Mesenchymal stem cell (in vitro differentiated cells and primary cell): ENCODE results near the gene CIT.

Experiments
- DNase-seq: peaks from one replicate; pipeline ENCODE4 v3.0.0-alpha.2; 2013
- H2AFZ ChIP-seq: one replicate; pipeline ENCODE4 v1.6.1; 2013; ENCODE audit warnings: low read depth, mild to moderate bottlenecking, control low read depth, inconsistent platforms, low read length, moderate library complexity
- H2AK5ac ChIP-seq: 2 replicates; pipeline ENCODE4 v1.6.1; 2013; ENCODE audit warnings: low read length, moderate library complexity, mild to moderate bottlenecking, inconsistent platforms; ENCODE audit not compliant: severe bottlenecking
- H2BK120ac ChIP-seq: one replicate; pipeline ENCODE4 v1.6.1; 2013; ENCODE audit warnings: low read depth, mild to moderate bottlenecking, inconsistent platforms, low read length, moderate library complexity
- H2BK12ac ChIP-seq, 2 experiments: one replicate each; pipeline ENCODE4 v1.6.1; 2013; ENCODE audit warnings: inconsistent platforms in 2 of 2, low read length in 2 of 2, mild to moderate bottlenecking in 2 of 2, moderate library complexity in 2 of 2, control low read depth in 1 of 2
- H2BK15ac ChIP-seq: one replicate; pipeline ENCODE4 v1.6.1; 2013; ENCODE audit warnings: mild to moderate bottlenecking, low read depth, inconsistent platforms; ENCODE audit not compliant: poor library complexity, severe bottlenecking
- H2BK5ac ChIP-seq: 2 replicates; pipeline ENCODE4 v1.6.1; 2013; ENCODE audit warnings: low read depth, mild to moderate bottlenecking, low read length, control low read depth, inconsistent platforms; ENCODE audit not compliant: poor library complexity, severe bottlenecking
- H3K14ac ChIP-seq, 2 experiments: one replicate each; pipeline ENCODE4 v1.6.1; 2013; ENCODE audit warnings: inconsistent platforms in 2 of 2, low read length in 2 of 2, control low read depth in 1 of 2, mild to moderate bottlenecking in 1 of 2, moderate library complexity in 1 of 2
- H3K18ac ChIP-seq, 2 experiments: one replicate each; pipeline ENCODE4 v1.6.1; 2013; ENCODE audit warnings: inconsistent platforms in 2 of 2, low read length in 2 of 2, control low read depth in 1 of 2, low read depth in 1 of 2, mild to moderate bottlenecking in 1 of 2
- H3K23ac ChIP-seq, 2 experiments: one replicate each; pipeline ENCODE4 v1.6.1; 2013; ENCODE audit warnings: inconsistent platforms in 2 of 2, low read length in 2 of 2, mild to moderate bottlenecking in 2 of 2, moderate library complexity in 2 of 2, control low read depth in 1 of 2
- H3K27ac ChIP-seq: 2 replicates; pipeline ENCODE4 v1.5.1; 2013; ENCODE audit warnings: mild to moderate bottlenecking, moderate library complexity, low read length, control low read depth, inconsistent platforms; ENCODE audit not compliant: poor library complexity, severe bottlenecking
- H3K27me3 ChIP-seq, 2 experiments: 2 replicates each; pipeline versions ENCODE4 v1.6.1 to v1.7.0; 2013; ENCODE audit warnings: low read length in 2 of 2, mild to moderate bottlenecking in 2 of 2, moderate library complexity in 2 of 2, control low read depth in 1 of 2, inconsistent platforms in 1 of 2; ENCODE audit not compliant: control insufficient read depth in 1 of 2, insufficient read depth in 1 of 2
- H3K36me3 ChIP-seq, 2 experiments: 2 replicates each; pipeline versions ENCODE4 v1.6.1 to v1.7.0; 2013; ENCODE audit warnings: low read length in 2 of 2, control low read depth in 1 of 2, inconsistent platforms in 1 of 2, low read depth in 1 of 2, mild to moderate bottlenecking in 1 of 2; ENCODE audit not compliant: insufficient read depth in 2 of 2, control insufficient read depth in 1 of 2
- H3K4ac ChIP-seq, 2 experiments: one replicate each; pipeline ENCODE4 v1.6.1; 2013; ENCODE audit warnings: inconsistent platforms in 2 of 2, low read length in 2 of 2, mild to moderate bottlenecking in 2 of 2, moderate library complexity in 2 of 2, control low read depth in 1 of 2, low read depth in 1 of 2
- H3K4me1 ChIP-seq: 2 replicates; pipeline ENCODE4 v1.6.1; 2013; ENCODE audit warnings: low read depth, low read length, control low read depth; ENCODE audit not compliant: control insufficient read depth, insufficient read depth
- H3K4me2 ChIP-seq: 2 replicates; pipeline ENCODE4 v1.6.1; 2013; ENCODE audit warnings: low read length, mild to moderate bottlenecking, inconsistent platforms; ENCODE audit not compliant: poor library complexity, severe bottlenecking
- H3K4me3 ChIP-seq, 2 experiments: 2 replicates each; pipeline versions ENCODE4 v1.5.1 to v1.7.0; 2013; ENCODE audit warnings: low read length in 2 of 2, mild to moderate bottlenecking in 2 of 2, control low read depth in 1 of 2, low read depth in 1 of 2; ENCODE audit not compliant: insufficient read depth in 1 of 2
- H3K79me1 ChIP-seq: replicated peaks from 2 replicates; pipeline ENCODE4 v1.6.1; 2013; ENCODE audit warnings: mild to moderate bottlenecking, control low read depth, low read length, inconsistent platforms; ENCODE audit not compliant: poor library complexity, severe bottlenecking
- H3K9ac ChIP-seq: 2 replicates; pipeline ENCODE4 v1.7.0; 2013; ENCODE audit warnings: mild to moderate bottlenecking, low read length, moderate library complexity
- H3K9me3 ChIP-seq: 2 replicates; pipeline ENCODE4 v1.7.0; 2013; ENCODE audit warnings: mild to moderate bottlenecking, low read length; ENCODE audit not compliant: control insufficient read depth
- H4K8ac ChIP-seq: one replicate; pipeline ENCODE4 v1.6.1; 2013; ENCODE audit warnings: inconsistent platforms, mild to moderate bottlenecking, low read length, moderate library complexity
- H4K91ac ChIP-seq: one replicate; pipeline ENCODE4 v1.6.1; 2013; ENCODE audit warnings: mild to moderate bottlenecking, low read length, inconsistent platforms
- WGBS: methylation state at CpG from one replicate; pipeline ENCODE4 v1.1.7; 2013; ENCODE audit warnings: mixed read lengths; 5-methylcytosine and 5-hydroxymethylcytosine counted together

The CIT gene

DNA sequence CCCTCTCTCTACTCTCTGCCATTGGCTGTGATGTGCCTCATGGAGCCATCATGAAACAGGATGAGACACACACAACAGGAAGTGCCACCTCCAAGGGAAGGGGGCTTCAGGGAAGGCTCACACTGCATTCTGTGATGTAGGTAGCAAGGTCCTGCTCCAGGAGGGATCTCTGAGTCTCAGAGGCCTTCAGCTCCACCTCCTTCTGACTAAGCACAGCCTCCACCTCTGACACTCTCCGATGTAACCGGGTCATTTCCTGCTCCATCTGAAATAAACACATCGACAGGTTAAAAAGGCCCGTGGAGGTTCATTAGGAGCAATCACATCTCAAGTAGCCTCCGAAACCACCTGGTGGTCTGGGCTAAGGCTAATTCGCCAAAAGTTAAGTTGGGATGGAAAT, 93.3 kb downstream of the CIT start:
- no peak overlapping the region for H2BK120ac ChIP-seq
- no peak overlapping the region for H2AFZ ChIP-seq
- H3K9me3 ChIP-seq: no peaks in the 10 kb centered on the region
- H2AK5ac ChIP-seq: no peak overlapping the region
- 95% methylated on average over 6 of the region's 6 CpGs for WGBS
- no peak overlapping the region for H3K18ac ChIP-seq
- no peak overlapping the region for H2BK5ac ChIP-seq
- DNase-seq: no peak
- peaks cover 12 to 25% of the 10 kb centered on the region in 2 experiments for H3K36me3 ChIP-seq
- no peak overlapping the region for H3K4me2 ChIP-seq
- H2BK12ac ChIP-seq: no peak overlapping the region
- H3K4me1 ChIP-seq: no peaks in the 10 kb centered on the region
- H4K91ac ChIP-seq: no peak overlapping the region
- no peak overlapping the region for H3K4me3 ChIP-seq
- H2BK15ac ChIP-seq: no peak overlapping the region
- no peak overlapping the region for H3K4ac ChIP-seq
- H3K27ac ChIP-seq: no peak overlapping the region
- peaks cover 17% of the 10 kb centered on the region for H3K79me1 ChIP-seq
- no peak overlapping the region for H4K8ac ChIP-seq
- no peak overlapping the region for H3K14ac ChIP-seq
- H3K27me3 ChIP-seq: no peaks in the 10 kb centered on the region
- H3K9ac ChIP-seq: no peak overlapping the region
- no peak overlapping the region for H3K23ac ChIP-seq

DNA sequence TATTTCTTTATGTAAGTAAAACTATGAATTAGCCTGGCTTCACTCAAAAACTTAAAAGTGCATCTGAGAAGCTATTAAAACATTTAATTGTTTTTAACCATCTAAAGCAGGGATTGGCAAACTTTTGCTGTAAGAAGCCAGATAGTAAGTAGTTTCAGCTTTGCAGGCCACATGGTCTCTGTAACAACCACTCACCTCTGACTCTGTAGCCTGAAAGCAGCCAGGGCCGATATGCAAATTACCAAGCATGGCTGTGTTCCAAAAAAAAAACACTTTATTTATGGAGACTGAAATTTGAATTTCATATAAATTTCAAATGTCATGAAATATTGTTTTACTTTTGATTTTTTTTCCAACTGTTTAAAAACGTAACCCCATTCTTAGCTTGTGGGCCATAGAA, 95.3 kb downstream of the CIT start:
- no peak overlapping the region for H3K27ac ChIP-seq
- WGBS: no CpG with 5 or more reads among the region's 2 CpGs
- H3K9ac ChIP-seq: no peak overlapping the region
- no peak overlapping the region for H3K4ac ChIP-seq
- no peaks in the 10 kb centered on the region for H3K27me3 ChIP-seq
- no peak overlapping the region for H4K8ac ChIP-seq
- H2BK120ac ChIP-seq: no peak overlapping the region
- H2AFZ ChIP-seq: no peak overlapping the region
- H2AK5ac ChIP-seq: no peak overlapping the region
- H3K14ac ChIP-seq: no peak overlapping the region
- H2BK12ac ChIP-seq: no peak overlapping the region
- H3K9me3 ChIP-seq: no peaks in the 10 kb centered on the region
- no peak overlapping the region for H4K91ac ChIP-seq
- H3K4me3 ChIP-seq: no peak overlapping the region
- DNase-seq: no peak
- H3K23ac ChIP-seq: no peak overlapping the region
- H3K36me3 ChIP-seq: peaks cover 12 to 25% of the 10 kb centered on the region in 2 experiments
- H2BK5ac ChIP-seq: no peak overlapping the region
- H3K79me1 ChIP-seq: peaks cover 10% of the 10 kb centered on the region
- no peak overlapping the region for H2BK15ac ChIP-seq
- H3K4me2 ChIP-seq: no peak overlapping the region
- no peaks in the 10 kb centered on the region for H3K4me1 ChIP-seq
- H3K18ac ChIP-seq: no peak overlapping the region

DNA sequence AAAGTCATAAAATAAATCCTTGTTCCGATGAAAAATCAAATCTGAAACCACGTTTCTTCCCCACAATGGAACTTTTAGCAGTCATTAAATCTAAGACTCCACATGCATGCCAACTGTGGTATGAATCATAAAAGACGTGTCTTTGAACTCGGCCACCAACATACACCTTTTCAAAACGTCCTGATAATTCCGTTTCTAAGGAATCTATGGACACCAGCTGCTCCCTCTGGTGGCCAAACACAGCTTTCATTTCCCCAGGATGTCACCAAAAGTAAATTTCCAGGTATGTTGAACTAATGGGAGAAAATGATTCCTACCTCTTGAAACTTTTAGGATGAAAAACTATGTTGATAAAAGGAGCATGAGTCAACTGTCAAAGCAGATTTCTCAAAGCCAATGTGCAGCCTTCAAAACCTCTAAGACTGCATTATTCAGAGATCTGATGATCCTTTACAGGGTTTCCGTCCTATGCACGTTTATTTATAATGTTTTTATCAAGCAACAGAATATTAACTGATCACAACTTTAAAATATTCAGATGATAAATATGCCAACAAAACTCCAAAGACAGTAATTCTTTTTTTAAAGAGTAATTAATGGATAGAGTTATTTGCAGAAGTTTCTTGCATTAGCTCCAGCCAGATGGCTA, 96.2 kb downstream of the CIT start:
- DNase-seq: peak; percentile 52
- Histone ChIP-seq H3K4ac (no peak overlapping the region), H3K14ac (no peak overlapping the region), H3K4me1 (no peaks in the 10 kb centered on the region), H2AK5ac (no peak overlapping the region), H2BK120ac (no peak overlapping the region), H3K4me3 (peak overlapping the region in 1 of 2 experiments; percentile 64), H2BK5ac (no peak overlapping the region), H3K9me3 (no peaks in the 10 kb centered on the region), H3K27ac (no peak overlapping the region), H4K91ac (no peak overlapping the region), H3K36me3 (peaks cover 9 to 33% of the 10 kb centered on the region in 2 experiments), H3K4me2 (peak overlapping the region; percentile 4), H4K8ac (no peak overlapping the region), H3K23ac (no peak overlapping the region), H2AFZ (no peak overlapping the region), H2BK15ac (no peak overlapping the region), H3K9ac (peak overlapping the region; percentile 33), H3K18ac (no peak overlapping the region), H3K27me3 (no peaks in the 10 kb centered on the region), H2BK12ac (no peak overlapping the region), H3K79me1 (peaks cover 5% of the 10 kb centered on the region)
- 42% methylated on average over 6 of the region's 8 CpGs for WGBS

DNA sequence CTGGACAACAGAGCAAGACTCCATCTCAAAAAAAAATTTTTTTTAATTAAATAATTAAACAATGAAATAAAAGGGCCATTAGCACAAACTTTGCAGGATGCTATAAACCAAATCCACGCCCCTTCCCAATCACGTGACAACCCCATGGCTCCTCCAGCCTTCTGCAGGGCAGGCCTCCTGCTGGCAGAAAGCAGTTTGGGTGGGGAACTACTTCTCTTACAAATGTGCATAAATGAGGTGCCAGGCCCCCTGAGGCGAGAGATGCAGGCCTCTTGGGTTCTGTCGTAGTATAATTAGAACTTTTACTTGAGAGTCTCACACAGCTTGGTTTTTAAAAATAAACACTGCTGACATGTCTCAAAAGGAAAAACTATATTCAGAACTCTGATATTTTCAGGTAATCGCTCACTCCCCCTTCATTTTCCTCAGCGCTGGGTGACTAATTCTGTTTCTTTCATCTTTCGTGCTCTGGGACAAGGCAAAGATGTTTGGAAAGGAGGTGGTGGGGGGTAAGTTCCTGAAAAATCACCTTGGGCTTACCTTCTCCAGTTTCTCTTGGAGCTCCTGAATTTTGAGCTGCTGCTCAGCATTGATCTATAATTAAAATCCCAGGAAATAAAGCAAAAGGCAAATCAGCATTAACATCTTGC, 101.7 kb downstream of the CIT start:
- Histone ChIP-seq H3K27ac (no peak overlapping the region), H3K27me3 (no peaks in the 10 kb centered on the region), H3K9me3 (no peaks in the 10 kb centered on the region), H3K4me3 (no peak overlapping the region), H3K79me1 (peaks cover 2% of the 10 kb centered on the region), H2AFZ (no peak overlapping the region), H2BK5ac (no peak overlapping the region), H3K14ac (no peak overlapping the region), H2AK5ac (no peak overlapping the region), H2BK15ac (no peak overlapping the region), H3K18ac (no peak overlapping the region), H3K4ac (no peak overlapping the region), H3K36me3 (peaks cover 0 to 47% of the 10 kb centered on the region in 2 experiments), H2BK12ac (no peak overlapping the region), H3K9ac (no peak overlapping the region), H4K91ac (no peak overlapping the region), H3K4me2 (no peak overlapping the region), H4K8ac (no peak overlapping the region), H2BK120ac (no peak overlapping the region), H3K23ac (no peak overlapping the region), H3K4me1 (no peaks in the 10 kb centered on the region)
- WGBS: 97% methylated on average over 5 of the region's 7 CpGs
- no peak for DNase-seq
